GM08714 (cell line): ENCODE measurements around the gene LAMB2.

ENCODE experiments used
- H3K4me3 ChIP-seq: fragments of 200-500 bp; sonication (Bioruptor generic); 2 replicates; pipeline ENCODE4 v1.5.1; 2014; ENCODE audit warnings: mild to moderate bottlenecking, low read length, inconsistent platforms
- ZNF274 ChIP-seq: IDR thresholded peaks from 2 replicates; pipeline ENCODE4 v1.6.1; 2012; ENCODE audit warnings: mild to moderate bottlenecking, low read depth, low read length

LAMB2 gene

DNA sequence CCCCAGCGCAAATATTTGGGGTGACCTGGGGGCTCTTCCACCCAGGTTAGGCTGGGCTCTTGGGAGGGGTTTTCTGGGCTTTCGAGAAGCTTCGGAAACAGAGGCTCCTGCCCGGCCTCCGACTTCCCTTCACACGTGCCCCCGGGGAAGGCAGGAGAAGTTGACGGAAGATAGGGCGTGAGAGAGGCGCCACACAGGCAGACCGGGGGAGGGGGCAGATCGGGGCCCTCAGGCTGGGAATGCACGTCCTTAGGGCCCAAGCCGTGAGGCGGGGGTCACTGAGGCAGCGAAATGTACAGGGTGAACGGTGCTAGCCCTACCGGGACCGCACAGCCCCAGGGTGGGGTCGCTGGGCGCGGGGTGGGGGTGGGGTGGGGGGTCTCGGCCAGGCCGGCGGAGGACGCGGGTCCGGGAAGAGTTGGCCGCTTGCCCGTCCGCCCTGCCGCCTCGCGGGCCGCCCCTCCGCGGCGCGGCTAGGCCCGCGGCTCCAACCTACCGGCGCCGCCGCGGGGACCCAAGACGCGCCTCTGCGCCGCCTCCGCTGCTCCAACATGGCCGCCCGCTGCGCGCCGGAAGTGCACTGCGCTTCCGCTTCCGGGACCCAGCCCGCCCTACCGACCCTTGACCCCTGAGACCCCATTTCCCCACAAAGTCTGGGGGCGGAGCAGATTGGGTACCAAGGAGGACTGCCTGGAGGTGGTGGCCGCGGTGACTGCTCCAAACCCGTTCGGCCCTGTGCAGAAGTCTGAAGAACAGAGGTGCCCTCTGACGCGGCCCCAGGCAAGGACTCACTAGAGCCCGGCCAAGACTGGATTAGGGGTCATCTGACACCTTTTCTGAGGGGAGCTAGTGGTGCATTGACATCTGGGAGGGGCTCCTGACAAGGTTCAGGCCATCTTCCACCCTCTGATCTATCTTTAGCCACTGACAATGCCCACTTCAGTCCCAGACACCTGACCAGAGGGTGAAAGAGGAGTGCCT, 33.2 kb upstream of the LAMB2 start, which contains the start of gene CCDC71:
Gene CCDC71, minus strand, starts transcription at position 561 of the 981 bp plus-strand sequence. CDS start 2,123 bp downstream, outside the sequence.
- peak within 1 kb of the TSS; percentile 82 for H3K4me3 ChIP-seq
- TF ChIP-seq ZNF274 = no peak

DNA sequence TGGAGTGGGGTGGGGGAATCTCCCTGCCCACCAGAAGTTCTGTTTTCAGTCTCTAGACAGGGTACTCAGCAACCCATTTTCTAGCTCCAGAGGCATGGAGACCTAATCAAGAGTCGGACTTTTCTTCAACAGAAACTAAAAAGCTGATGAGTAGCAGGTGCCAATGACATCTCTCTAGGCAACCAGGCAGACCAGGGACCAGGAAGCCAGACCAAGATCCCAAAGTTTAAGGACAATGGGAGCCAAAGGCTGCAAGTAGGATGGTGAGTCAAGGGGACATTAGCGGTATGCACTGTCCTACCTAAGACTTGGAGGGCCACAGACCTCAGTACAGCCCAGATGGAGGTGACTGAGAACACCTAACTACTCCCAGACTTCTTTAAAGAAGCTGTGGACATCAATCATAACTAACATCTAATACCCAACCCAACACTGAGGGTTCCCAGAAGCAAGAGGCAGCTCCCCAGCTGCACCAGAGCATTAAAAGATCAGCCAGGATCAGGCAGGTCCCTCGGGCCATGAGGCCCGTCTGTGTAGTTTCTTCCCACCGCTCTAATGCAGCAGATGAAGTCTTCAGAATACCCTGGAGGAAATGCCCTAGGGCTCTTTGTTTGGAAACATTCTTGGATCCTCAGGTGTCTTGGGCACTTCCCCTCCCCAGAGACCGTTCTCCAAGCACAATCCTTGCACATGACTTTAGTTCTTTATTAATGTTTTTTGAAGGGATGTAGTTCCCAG, 32.3 kb upstream of the LAMB2 start:
- peak overlapping the region; percentile 82 for H3K4me3 ChIP-seq
- no peak for TF ChIP-seq ZNF274

DNA sequence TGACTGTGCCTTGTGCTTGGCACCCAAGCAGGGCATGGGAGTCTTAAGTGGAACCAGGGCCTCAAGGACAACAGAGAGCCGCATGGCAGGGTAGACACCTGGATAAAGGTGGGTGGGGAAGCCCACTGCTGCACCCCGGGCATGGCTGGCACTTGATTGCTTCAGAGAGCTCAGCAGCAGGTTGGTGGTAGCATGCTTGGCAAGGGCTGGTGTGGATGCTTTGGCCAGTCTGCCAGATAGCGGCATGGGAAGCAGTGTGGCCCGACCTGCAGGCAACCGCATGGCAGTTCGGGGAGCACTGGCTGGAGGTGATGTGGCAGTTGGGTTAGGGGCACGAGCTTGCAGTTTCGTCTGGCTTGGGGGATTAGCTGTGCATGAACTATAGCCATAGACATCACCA, 30.8 kb upstream of the LAMB2 start:
- no peak overlapping the region for H3K4me3 ChIP-seq
- no peak for TF ChIP-seq ZNF274

DNA sequence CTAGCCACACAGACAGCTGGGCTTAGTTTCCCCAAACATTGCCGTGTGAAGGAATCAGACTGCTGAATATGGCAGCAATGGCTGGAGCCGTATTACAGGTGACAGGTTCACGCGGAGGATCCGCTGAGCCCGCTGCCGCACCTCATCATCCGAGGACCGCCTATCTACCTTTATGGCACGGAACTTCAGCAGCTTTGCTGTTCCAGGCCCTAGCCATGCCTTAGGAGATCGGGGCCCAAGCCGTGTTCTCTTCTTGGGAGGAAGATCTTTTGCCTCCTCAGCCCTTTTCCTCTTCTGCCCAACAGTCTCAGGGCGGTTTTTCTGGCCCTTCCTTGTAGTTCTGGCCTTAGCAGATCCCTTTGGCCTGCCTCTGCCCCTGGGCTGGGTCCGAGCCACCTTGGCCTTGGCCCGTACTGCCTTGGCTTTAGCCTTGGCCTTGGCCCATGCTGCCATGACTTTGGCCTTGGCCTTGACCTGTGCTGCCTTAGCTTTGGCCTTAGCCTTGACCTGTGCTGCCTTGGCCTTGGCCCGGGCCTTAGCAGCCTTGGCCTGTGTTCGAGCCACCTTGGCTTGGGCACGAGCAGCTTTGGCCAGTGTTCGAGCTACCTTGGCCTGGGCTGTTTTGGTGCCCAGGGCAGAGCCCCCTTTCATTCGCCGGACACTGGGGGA, 30.0 kb upstream of the LAMB2 start:
- no peak for TF ChIP-seq ZNF274
- H3K4me3 ChIP-seq = no peak overlapping the region

DNA sequence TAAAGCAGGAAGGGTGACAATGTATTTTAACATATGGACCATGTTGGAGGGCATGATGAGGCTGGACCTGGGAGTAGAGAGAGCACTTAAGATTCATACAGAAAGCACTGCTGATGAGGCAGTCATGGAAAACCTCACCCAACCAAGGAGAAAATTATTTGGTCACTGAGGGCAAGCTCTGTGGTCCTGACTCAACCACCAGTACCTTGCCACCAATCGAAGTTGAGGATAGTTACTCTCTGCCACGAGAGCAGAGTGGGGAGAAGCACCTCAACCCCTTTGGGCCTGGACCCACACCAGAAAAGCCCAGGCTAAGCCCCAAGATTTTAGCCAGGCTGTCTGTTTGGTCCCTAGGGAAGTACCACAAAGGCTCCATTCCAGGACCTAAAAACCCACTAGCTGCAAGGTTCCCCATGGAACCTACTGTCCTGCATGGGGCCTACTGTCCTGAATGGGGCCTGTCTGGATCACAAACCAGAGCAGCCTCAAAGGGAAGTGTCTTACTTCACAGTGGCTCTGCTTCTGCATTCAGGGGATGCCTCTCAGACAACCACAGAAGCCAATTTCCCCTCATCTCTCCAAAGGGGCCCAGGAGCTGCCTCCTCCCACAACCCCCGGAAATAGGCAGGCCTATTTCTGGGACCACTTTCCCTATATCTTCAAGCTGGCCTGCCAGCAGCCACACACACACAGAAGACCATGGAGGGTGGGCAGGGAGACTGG, 29.1 kb upstream of the LAMB2 start:
- H3K4me3 ChIP-seq = no peak overlapping the region
- no peak for TF ChIP-seq ZNF274

DNA sequence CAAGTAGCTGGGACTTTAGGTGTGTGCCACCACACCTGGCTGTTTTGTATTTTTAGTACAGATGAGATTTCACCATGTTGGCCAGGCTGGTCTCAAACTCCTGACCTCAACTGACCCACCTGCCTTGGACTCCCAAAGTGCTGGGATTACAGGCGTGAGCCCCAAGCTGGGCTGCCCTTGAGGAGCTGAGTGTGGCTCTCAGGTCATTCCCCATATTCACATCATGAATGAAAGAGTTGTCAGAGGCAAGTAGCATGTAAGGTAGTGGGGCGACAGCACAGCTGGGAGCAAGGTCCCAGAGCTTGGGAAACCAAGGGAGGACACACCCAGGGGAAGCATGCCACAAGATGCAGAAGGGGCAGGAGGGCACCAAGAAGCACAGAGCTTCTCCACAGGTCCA, 28.3 kb upstream of the LAMB2 start:
- no peak overlapping the region for H3K4me3 ChIP-seq

DNA sequence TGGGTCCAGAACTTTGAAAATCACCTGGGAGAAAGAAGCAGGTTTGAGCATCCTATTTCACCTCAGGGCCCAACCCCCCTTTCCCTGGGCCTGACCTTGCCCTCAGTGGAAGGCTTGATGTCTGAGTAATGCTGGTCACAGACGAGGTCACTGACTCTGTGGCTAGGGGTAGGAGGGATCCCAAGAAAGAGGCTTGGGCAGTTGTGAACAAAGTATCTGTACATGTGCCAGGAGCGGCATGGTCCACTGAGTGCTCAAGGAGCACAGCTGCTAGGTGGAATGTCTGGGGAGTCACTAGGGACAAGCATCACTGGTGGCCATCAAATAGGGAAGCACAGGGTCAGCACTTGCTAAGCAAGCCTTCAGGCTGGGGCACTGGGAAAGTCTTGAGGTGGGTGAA, 25.9 kb upstream of the LAMB2 start:
- no peak overlapping the region for H3K4me3 ChIP-seq
- no peak for TF ChIP-seq ZNF274

More for the DNA sequence above, 28.3 kb upstream of the LAMB2 start:
- no peak for TF ChIP-seq ZNF274

DNA sequence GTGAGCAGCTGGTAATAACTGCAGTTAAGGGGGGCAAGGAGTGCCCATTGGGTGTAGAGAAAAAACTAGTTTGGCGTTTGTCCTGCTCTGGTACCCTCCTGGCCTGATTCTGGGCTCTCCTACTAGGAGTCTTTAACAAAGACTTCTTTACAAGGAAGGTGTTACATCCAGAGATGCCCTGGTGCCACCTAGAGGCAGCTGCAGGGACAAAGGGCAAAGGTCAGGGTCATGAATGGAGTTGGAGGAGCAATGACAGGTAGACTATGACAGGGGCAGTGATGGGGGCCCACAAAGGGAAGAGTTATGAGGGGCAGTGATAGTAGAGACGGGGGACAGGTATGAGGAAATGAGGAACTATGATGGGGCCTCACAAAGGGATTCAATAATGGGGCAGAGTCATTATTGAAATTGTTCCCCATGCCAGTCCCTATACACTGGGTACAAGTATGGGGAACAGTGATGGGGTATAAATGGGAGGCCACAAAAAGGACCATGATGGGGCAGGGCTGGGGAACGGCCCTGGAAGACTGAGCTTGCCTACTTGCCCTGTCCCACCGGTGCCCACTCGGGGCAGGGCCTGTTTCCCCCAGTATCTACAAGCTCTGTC, 25.4 kb upstream of the LAMB2 start:
- no peak overlapping the region for H3K4me3 ChIP-seq
- no peak for TF ChIP-seq ZNF274

DNA sequence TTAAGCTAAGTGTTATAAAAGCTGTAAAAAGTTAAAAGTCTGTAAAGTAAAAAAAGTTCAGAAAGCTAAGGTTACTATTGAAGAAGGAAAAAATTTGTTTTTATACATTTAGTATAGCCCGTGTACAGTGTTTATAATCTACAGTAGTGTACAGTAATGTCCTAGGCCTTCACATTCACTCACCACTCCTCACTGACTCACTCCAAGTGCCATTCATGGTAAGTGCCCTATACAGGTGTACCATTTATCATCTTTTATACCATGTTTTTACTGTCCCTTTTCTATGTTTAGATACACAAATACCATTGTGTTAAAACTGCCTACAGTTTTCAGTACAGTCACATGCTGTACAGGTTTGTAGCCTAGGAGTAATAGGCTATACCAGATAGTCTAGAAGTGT, 24.4 kb upstream of the LAMB2 start:
- no peak for TF ChIP-seq ZNF274

DNA sequence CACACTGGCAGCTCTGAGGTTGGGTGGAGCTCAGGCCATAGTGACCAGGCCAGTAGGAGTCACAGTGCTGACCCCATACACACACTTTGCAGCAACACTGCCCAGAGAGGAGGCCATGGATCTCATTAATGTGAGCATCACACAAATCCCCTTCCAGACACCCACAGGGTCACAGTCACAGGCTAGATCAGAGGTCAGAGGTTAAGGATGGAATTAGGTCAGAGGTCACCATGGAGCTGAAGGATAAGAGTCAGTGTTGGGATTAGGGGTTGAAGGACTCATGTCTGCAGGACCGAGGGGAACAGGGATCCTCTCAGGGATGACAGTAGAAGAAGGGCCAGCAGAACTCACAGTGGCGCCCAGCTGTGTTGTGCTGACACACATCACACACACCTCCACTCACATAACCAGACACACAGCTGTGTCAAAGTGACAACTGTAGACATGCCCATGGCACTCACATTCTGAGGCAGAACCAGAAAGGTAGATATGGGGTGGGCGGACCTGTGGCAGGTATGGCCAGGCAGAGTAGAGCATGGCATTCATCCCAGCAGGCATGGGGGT, 20.6 kb upstream of the LAMB2 start:
- TF ChIP-seq ZNF274 = no peak
- no peak overlapping the region for H3K4me3 ChIP-seq

More for the DNA sequence above, 24.4 kb upstream of the LAMB2 start:
- H3K4me3 ChIP-seq = no peak overlapping the region

DNA sequence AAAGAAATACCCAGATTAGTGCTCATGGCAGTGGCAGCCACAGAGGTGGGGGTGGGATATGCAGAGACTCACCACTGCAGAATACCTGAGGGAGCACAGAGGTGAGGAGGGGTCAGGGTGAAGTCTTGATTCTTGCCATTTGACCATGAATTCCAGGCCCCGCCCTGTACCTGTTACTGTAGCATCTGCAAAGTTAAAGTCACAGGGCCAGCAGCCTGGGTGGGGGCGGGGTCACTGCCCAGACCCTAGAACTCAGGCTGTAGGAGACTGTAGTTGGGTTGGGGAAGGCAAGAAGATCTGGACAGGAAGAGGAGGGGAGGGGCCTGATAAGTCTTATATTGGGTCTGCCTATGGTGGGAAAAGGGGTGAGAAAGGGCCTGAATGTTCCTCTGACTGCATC, 18.8 kb upstream of the LAMB2 start:
- H3K4me3 ChIP-seq = no peak overlapping the region
- TF ChIP-seq ZNF274 = no peak

DNA sequence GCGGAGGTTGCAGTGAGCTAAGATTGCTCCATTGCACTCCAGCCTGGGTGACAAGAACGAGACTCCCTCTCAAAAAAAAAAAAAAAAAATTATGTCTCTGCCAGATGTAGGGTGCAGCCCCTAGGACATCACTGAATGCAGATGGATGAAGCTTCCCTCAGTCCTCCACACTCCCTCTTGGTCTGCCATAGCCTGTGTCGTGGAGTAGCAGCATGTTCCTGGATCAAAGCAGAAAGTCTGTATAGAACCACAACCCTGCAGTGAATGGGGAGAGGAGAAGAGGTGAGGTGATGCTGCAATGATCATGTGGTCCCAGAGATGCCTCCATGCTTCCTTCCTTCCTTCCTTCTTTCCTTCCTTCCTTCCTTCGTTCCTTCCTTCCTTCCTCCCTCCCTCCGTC, 15.3 kb upstream of the LAMB2 start:
- no peak overlapping the region for H3K4me3 ChIP-seq
- TF ChIP-seq ZNF274 = no peak

DNA sequence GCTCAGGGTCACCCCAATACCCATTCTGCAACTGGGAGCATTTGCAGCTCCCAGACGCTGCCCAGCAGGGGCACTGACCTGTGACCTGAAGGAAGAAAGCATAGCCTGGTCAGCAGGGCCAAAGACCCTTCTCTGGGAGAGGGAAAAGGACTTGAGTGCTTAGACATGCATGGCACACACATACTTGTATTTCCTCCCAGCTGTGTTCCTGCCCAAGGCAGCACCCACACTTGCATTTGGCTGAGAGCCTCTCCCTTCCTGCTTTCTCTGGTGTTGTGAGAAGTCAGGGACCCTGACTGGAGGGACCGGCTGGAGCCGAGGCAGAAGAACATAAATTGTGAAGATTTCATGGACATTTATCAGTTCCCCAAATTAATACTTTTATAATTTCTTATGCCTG, 7.2 kb upstream of the LAMB2 start:
- H3K4me3 ChIP-seq = no peak overlapping the region
- no peak for TF ChIP-seq ZNF274

DNA sequence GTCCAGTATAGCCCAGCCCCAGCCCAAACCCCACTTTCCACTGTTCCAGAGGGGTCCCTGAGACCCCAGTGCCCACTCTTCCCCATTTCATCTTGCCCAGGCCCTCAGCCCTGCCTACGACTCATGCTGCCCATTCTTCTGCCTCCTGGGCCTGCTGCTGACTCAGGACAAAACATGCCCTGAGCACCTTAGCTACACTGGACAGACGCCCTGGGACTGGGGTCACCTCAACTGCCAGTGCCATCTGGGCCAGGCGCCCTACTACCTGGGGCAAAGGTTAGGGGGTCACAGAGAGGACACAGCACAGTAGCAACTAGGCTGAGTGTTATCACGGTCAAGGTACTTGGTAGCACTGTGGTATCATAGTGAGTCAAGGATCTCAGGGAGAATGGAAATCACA, 2.6 kb upstream of the LAMB2 start:
- H3K4me3 ChIP-seq = no peak overlapping the region
- TF ChIP-seq ZNF274 = no peak
